Measurements from ENCODE around the gene INKA2.

Gene INKA2

GRCh38 chr1:111731956-111732355, 7.2 kb downstream of the INKA2 start:
- no peaks in the 10 kb centered on the region for H3K27me3 ChIP-seq (ENCODE audit: low read depth, low read length)
- no peak overlapping the region for H3K4me3 ChIP-seq (ENCODE audit: low read depth in 1 of 2, low read length in 2 of 2)
- H3K27ac ChIP-seq (ENCODE audit: low read length), result no peak overlapping the region
- peaks cover 22 to 49% of the 10 kb centered on the region in 2 donors for H3K4me1 ChIP-seq (ENCODE audit: control insufficient read depth in 1 of 2, insufficient read depth in 2 of 2, low read length in 2 of 2)
- peaks cover 0 to 12% of the 10 kb centered on the region in 2 donors for H3K36me3 ChIP-seq (ENCODE audit: control insufficient read depth in 1 of 2, insufficient read depth in 2 of 2, low read length in 2 of 2)
- no peaks in the 10 kb centered on the region for H3K9me3 ChIP-seq (ENCODE audit: control insufficient read depth in 1 of 2, low read length in 2 of 2)

- no peak overlapping the region for H3K27ac ChIP-seq (ENCODE audit: low read length)
- H3K4me1 ChIP-seq (ENCODE audit: control insufficient read depth in 1 of 2, insufficient read depth in 2 of 2, low read length in 2 of 2), result peaks cover 16 to 36% of the 10 kb centered on the region in 2 donors
Measured at GRCh38 chr1:111730706-111731105, 8.5 kb downstream of the INKA2 start.

GRCh38 chr1:111729946-111730681, 9.1 kb downstream of the INKA2 start:
- Histone ChIP-seq H3K27me3 (ENCODE audit: low read depth, low read length) (no peaks in the 10 kb centered on the region), H3K9me3 (ENCODE audit: control insufficient read depth in 1 of 2, low read length in 2 of 2) (no peaks in the 10 kb centered on the region), H3K4me3 (ENCODE audit: low read depth in 1 of 2, low read length in 2 of 2) (no peak overlapping the region), H3K27ac (ENCODE audit: low read length) (no peak overlapping the region), H3K36me3 (ENCODE audit: control insufficient read depth in 1 of 2, insufficient read depth in 2 of 2, low read length in 2 of 2) (peaks cover 0 to 11% of the 10 kb centered on the region in 2 donors), H3K4me1 (ENCODE audit: control insufficient read depth in 1 of 2, insufficient read depth in 2 of 2, low read length in 2 of 2) (peaks cover 16 to 34% of the 10 kb centered on the region in 2 donors)

More at GRCh38 chr1:111730706-111731105, 8.5 kb downstream of the INKA2 start:
- Histone ChIP-seq H3K36me3 (ENCODE audit: control insufficient read depth in 1 of 2, insufficient read depth in 2 of 2, low read length in 2 of 2) (peaks cover 0 to 11% of the 10 kb centered on the region in 2 donors), H3K27me3 (ENCODE audit: low read depth, low read length) (no peaks in the 10 kb centered on the region), H3K9me3 (ENCODE audit: control insufficient read depth in 1 of 2, low read length in 2 of 2) (no peaks in the 10 kb centered on the region), H3K4me3 (ENCODE audit: low read depth in 1 of 2, low read length in 2 of 2) (no peak overlapping the region)

- peaks cover 11 to 32% of the 10 kb centered on the region in 2 donors for H3K4me1 ChIP-seq (ENCODE audit: control insufficient read depth in 1 of 2, insufficient read depth in 2 of 2, low read length in 2 of 2)
- no peak overlapping the region for H3K4me3 ChIP-seq (ENCODE audit: low read depth in 1 of 2, low read length in 2 of 2)
- no peaks in the 10 kb centered on the region for H3K27me3 ChIP-seq (ENCODE audit: low read depth, low read length)
- H3K9me3 ChIP-seq (ENCODE audit: control insufficient read depth in 1 of 2, low read length in 2 of 2), result no peaks in the 10 kb centered on the region
- H3K27ac ChIP-seq (ENCODE audit: low read length), result no peak overlapping the region
- peaks cover 0 to 11% of the 10 kb centered on the region in 2 donors for H3K36me3 ChIP-seq (ENCODE audit: control insufficient read depth in 1 of 2, insufficient read depth in 2 of 2, low read length in 2 of 2)
Measured at GRCh38 chr1:111729271-111729921, 9.8 kb downstream of the INKA2 start.

GRCh38 chr1:111727056-111727455, 12.1 kb downstream of the INKA2 start:
- Histone ChIP-seq H3K4me3 (ENCODE audit: low read depth in 1 of 2, low read length in 2 of 2) (no peak overlapping the region), H3K9me3 (ENCODE audit: control insufficient read depth in 1 of 2, low read length in 2 of 2) (no peaks in the 10 kb centered on the region), H3K27me3 (ENCODE audit: low read depth, low read length) (no peaks in the 10 kb centered on the region), H3K4me1 (ENCODE audit: control insufficient read depth in 1 of 2, insufficient read depth in 2 of 2, low read length in 2 of 2) (peaks cover 0 to 21% of the 10 kb centered on the region in 2 donors), H3K27ac (ENCODE audit: low read length) (no peak overlapping the region), H3K36me3 (ENCODE audit: control insufficient read depth in 1 of 2, insufficient read depth in 2 of 2, low read length in 2 of 2) (peaks cover 0 to 11% of the 10 kb centered on the region in 2 donors)

- no peaks in the 10 kb centered on the region for H3K27me3 ChIP-seq (ENCODE audit: low read depth, low read length)
- peaks cover 0 to 33% of the 10 kb centered on the region in 2 donors for H3K4me1 ChIP-seq (ENCODE audit: control insufficient read depth in 1 of 2, insufficient read depth in 2 of 2, low read length in 2 of 2)
- no peak overlapping the region for H3K27ac ChIP-seq (ENCODE audit: low read length)
- no peaks in the 10 kb centered on the region for H3K9me3 ChIP-seq (ENCODE audit: control insufficient read depth in 1 of 2, low read length in 2 of 2)
- no peak overlapping the region for H3K4me3 ChIP-seq (ENCODE audit: low read depth in 1 of 2, low read length in 2 of 2)
- H3K36me3 ChIP-seq (ENCODE audit: control insufficient read depth in 1 of 2, insufficient read depth in 2 of 2, low read length in 2 of 2), result peaks cover 0 to 11% of the 10 kb centered on the region in 2 donors
Measured at GRCh38 chr1:111725192-111725591, 14.0 kb downstream of the INKA2 start.

- no peak overlapping the region for H3K4me3 ChIP-seq (ENCODE audit: low read depth in 1 of 2, low read length in 2 of 2)
- H3K27ac ChIP-seq (ENCODE audit: low read length), result no peak overlapping the region
- peaks cover 0 to 11% of the 10 kb centered on the region in 2 donors for H3K36me3 ChIP-seq (ENCODE audit: control insufficient read depth in 1 of 2, insufficient read depth in 2 of 2, low read length in 2 of 2)
- H3K4me1 ChIP-seq (ENCODE audit: control insufficient read depth in 1 of 2, insufficient read depth in 2 of 2, low read length in 2 of 2), result peaks cover 0 to 27% of the 10 kb centered on the region in 2 donors
- H3K27me3 ChIP-seq (ENCODE audit: low read depth, low read length), result no peaks in the 10 kb centered on the region
- no peaks in the 10 kb centered on the region for H3K9me3 ChIP-seq (ENCODE audit: control insufficient read depth in 1 of 2, low read length in 2 of 2)
Measured at GRCh38 chr1:111723871-111724270, 15.3 kb downstream of the INKA2 start.

- H3K4me1 ChIP-seq (ENCODE audit: control insufficient read depth in 1 of 2, insufficient read depth in 2 of 2, low read length in 2 of 2), result peaks cover 0 to 27% of the 10 kb centered on the region in 2 donors
- no peaks in the 10 kb centered on the region for H3K27me3 ChIP-seq (ENCODE audit: low read depth, low read length)
- no peak overlapping the region for H3K4me3 ChIP-seq (ENCODE audit: low read depth in 1 of 2, low read length in 2 of 2)
- no peak overlapping the region for H3K27ac ChIP-seq (ENCODE audit: low read length)
- no peaks in the 10 kb centered on the region for H3K9me3 ChIP-seq (ENCODE audit: control insufficient read depth in 1 of 2, low read length in 2 of 2)
- H3K36me3 ChIP-seq (ENCODE audit: control insufficient read depth in 1 of 2, insufficient read depth in 2 of 2, low read length in 2 of 2), result peaks cover 0 to 11% of the 10 kb centered on the region in 2 donors
Measured at GRCh38 chr1:111723091-111723806, 15.9 kb downstream of the INKA2 start.

GRCh38 chr1:111720977-111721786, 18.0 kb downstream of the INKA2 start:
- H3K4me3 ChIP-seq (ENCODE audit: low read depth in 1 of 2, low read length in 2 of 2), result no peak overlapping the region
- H3K36me3 ChIP-seq (ENCODE audit: control insufficient read depth in 1 of 2, insufficient read depth in 2 of 2, low read length in 2 of 2), result no peaks in the 10 kb centered on the region
- no peak overlapping the region for H3K27ac ChIP-seq (ENCODE audit: low read length)
- no peaks in the 10 kb centered on the region for H3K27me3 ChIP-seq (ENCODE audit: low read depth, low read length)
- no peaks in the 10 kb centered on the region for H3K9me3 ChIP-seq (ENCODE audit: control insufficient read depth in 1 of 2, low read length in 2 of 2)
- H3K4me1 ChIP-seq (ENCODE audit: control insufficient read depth in 1 of 2, insufficient read depth in 2 of 2, low read length in 2 of 2), result peaks cover 0 to 27% of the 10 kb centered on the region in 2 donors

- Histone ChIP-seq H3K4me1 (ENCODE audit: control insufficient read depth in 1 of 2, insufficient read depth in 2 of 2, low read length in 2 of 2) (peaks cover 0 to 27% of the 10 kb centered on the region in 2 donors), H3K4me3 (ENCODE audit: low read depth in 1 of 2, low read length in 2 of 2) (no peak overlapping the region), H3K36me3 (ENCODE audit: control insufficient read depth in 1 of 2, insufficient read depth in 2 of 2, low read length in 2 of 2) (no peaks in the 10 kb centered on the region), H3K27ac (ENCODE audit: low read length) (no peak overlapping the region), H3K9me3 (ENCODE audit: control insufficient read depth in 1 of 2, low read length in 2 of 2) (no peaks in the 10 kb centered on the region), H3K27me3 (ENCODE audit: low read depth, low read length) (no peaks in the 10 kb centered on the region)
Measured at GRCh38 chr1:111720274-111720976, 18.8 kb downstream of the INKA2 start.
